NT2/D1 (cell line): ENCODE results near the gene DNM3.

Source experiments
- DNase-seq: peaks from one replicate; pipeline ENCODE4 v3.0.0-alpha.2; 2011; ENCODE audit warnings: low read depth, low spot score
- H3K27me3 ChIP-seq: 2 replicates; pipeline ENCODE4 v1.6.0; 2011; ENCODE audit warnings: mild to moderate bottlenecking; ENCODE audit not compliant: insufficient read length, insufficient read depth
- H3K36me3 ChIP-seq: 2 replicates; pipeline ENCODE4 v1.6.1; 2011; ENCODE audit warnings: mild to moderate bottlenecking, low read length, mixed read lengths; ENCODE audit not compliant: insufficient read depth, insufficient read length
- H3K4me1 ChIP-seq: 2 replicates; pipeline ENCODE4 v1.5.1; 2011; ENCODE audit not compliant: insufficient read depth, insufficient read length
- H3K4me3 ChIP-seq: 2 replicates; pipeline ENCODE4 v1.5.1; 2011; ENCODE audit warnings: low read depth; ENCODE audit not compliant: insufficient read length
- H3K9ac ChIP-seq: 2 replicates; pipeline ENCODE4 v1.6.0; 2011; ENCODE audit warnings: low read depth; ENCODE audit not compliant: insufficient read length
- H3K9me3 ChIP-seq: 2 replicates; pipeline ENCODE4 v1.5.1; 2011; ENCODE audit warnings: mild to moderate bottlenecking, low read length; ENCODE audit not compliant: insufficient read depth
- SUZ12 ChIP-seq: IDR thresholded peaks from 2 replicates; pipeline ENCODE4 v1.6.1; 2011; ENCODE audit not compliant: insufficient read length, insufficient read depth; ENCODE audit errors: extremely low read depth
- YY1 ChIP-seq: IDR thresholded peaks from 2 replicates; pipeline ENCODE4 v1.6.1; 2011; ENCODE audit not compliant: insufficient read length, insufficient read depth
- ZNF274 ChIP-seq: IDR thresholded peaks from 2 replicates; pipeline ENCODE4 v1.6.1; 2011; ENCODE audit warnings: mild to moderate bottlenecking, low read depth, low read length

Gene DNM3

DNA sequence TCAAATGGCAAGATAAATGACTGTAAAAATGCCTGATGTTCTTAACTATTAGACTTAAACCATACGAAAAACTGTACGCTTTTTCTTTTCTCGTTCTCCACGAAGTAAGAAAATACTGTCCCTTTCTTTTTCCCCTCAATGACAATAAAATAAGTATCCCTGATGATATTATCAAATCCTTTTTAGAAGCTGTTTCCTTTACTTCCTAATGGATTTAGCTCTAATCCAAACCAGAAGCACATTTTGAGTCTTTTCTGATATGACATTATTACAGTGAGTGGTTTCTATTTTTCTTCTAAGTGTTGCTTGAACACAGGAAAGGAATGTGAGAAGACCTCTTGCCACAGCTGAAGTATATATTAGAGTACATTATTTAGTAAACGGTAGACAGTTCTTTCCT, 32.4 kb downstream of the DNM3 start:
- no peak for DNase-seq
- no peaks in the 10 kb centered on the region for H3K27me3 ChIP-seq
- no peaks in the 10 kb centered on the region for H3K9me3 ChIP-seq
- H3K4me1 ChIP-seq = no peaks in the 10 kb centered on the region
- H3K4me3 ChIP-seq = no peak overlapping the region
- H3K36me3 ChIP-seq = no peaks in the 10 kb centered on the region
- no peak for TF ChIP-seq ZNF274
- no peak for TF ChIP-seq SUZ12
- TF ChIP-seq YY1 = no peak
- H3K9ac ChIP-seq = no peak overlapping the region

DNA sequence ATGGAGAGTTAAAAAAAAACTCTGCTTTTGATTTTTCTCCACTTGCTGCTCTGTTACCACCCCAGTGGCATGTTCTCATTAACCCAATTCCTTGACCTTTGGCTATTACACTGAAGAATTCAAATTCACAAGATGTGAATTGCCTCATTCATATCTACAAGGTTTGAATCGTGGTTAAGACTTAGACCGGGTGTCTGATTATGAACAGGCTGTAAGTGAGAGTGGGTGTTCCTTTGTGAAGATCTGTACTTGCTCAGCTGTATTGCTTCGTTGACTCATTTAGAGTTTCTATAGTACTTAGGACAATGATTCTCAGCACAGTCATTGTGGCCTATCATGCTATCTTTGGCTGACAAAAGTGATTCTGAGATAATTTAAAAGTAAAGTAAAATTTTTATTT, 36.4 kb downstream of the DNM3 start:
- TF ChIP-seq SUZ12 = no peak
- no peak for TF ChIP-seq ZNF274
- no peak for TF ChIP-seq YY1
- Histone ChIP-seq H3K4me3 (no peak overlapping the region), H3K36me3 (no peaks in the 10 kb centered on the region), H3K9ac (no peak overlapping the region), H3K27me3 (no peaks in the 10 kb centered on the region), H3K9me3 (no peaks in the 10 kb centered on the region), H3K4me1 (no peaks in the 10 kb centered on the region)
- DNase-seq = no peak

DNA sequence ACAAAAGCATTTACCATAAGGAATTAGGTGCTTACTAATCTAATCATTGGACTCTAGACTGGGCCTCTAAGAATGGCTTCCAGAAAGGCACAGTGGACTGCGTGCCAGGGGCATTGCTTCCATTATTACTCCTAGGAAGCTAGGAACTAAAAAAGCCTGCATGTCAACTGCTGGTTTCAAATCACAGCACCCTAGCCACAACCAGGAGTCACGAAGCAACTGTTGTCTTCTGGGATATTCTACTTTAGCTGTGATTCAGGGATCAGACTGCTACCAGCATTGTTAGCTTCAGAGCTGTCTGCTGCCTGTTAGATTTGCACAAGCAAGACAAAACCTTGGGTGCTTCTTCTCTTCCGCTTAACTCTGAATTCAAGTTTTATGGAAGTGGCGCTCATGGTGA, 38.3 kb downstream of the DNM3 start:
- DNase-seq = no peak
- TF ChIP-seq YY1 (no peak), ZNF274 (no peak), SUZ12 (no peak)
- H3K4me3 ChIP-seq = no peak overlapping the region
- H3K36me3 ChIP-seq = no peaks in the 10 kb centered on the region
- H3K9ac ChIP-seq = no peak overlapping the region
- H3K4me1 ChIP-seq = no peaks in the 10 kb centered on the region
- no peaks in the 10 kb centered on the region for H3K27me3 ChIP-seq
- H3K9me3 ChIP-seq = no peaks in the 10 kb centered on the region

DNA sequence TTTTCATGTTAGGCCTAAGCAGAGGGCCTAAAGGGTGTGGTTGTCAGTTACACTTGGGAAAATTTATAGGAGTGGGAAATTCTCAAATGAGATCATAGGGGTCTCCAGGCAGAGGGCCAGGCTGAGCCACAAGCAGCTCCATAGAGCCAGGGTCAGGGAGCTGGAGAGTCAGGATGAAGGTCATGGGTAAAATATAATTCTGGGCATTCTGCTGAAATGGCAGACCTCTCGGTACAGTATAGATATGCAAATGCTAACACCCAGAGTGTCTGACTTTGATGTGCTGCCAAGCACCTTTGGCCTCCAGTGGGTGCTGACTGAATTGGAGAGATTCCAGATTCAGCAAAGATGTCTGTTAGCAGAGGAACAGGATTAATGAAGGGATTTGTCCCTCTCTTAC, 40.1 kb downstream of the DNM3 start:
- H3K36me3 ChIP-seq = no peaks in the 10 kb centered on the region
- no peaks in the 10 kb centered on the region for H3K9me3 ChIP-seq
- DNase-seq = no peak
- no peaks in the 10 kb centered on the region for H3K27me3 ChIP-seq
- H3K9ac ChIP-seq = no peak overlapping the region
- H3K4me1 ChIP-seq = no peaks in the 10 kb centered on the region
- TF ChIP-seq SUZ12 (no peak), ZNF274 (no peak), YY1 (no peak)
- no peak overlapping the region for H3K4me3 ChIP-seq

DNA sequence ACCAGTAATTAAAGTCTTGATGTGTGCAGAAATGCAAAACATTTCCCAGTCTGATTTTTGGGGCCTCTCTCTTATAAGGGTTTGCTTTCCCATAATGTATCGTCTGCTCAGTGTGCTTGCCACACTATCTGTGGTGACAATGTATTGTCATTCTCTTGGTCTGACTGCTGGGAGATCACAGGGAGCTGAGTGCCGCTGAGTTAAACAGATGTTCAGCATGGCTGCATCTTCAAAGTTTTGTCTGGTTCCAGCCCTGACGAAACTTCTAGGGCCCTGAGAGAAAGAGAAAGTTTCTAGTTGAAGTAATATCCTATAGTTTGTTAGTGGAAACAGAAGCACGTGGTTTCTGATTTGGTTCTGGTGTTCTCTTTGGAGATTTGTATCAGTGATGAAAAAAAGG, 42.6 kb downstream of the DNM3 start:
- Histone ChIP-seq H3K27me3 (no peaks in the 10 kb centered on the region), H3K9me3 (no peaks in the 10 kb centered on the region), H3K4me3 (no peak overlapping the region), H3K9ac (no peak overlapping the region), H3K4me1 (no peaks in the 10 kb centered on the region), H3K36me3 (no peaks in the 10 kb centered on the region)
- no peak for DNase-seq
- TF ChIP-seq SUZ12 = no peak
- TF ChIP-seq YY1 = no peak
- TF ChIP-seq ZNF274 = no peak

DNA sequence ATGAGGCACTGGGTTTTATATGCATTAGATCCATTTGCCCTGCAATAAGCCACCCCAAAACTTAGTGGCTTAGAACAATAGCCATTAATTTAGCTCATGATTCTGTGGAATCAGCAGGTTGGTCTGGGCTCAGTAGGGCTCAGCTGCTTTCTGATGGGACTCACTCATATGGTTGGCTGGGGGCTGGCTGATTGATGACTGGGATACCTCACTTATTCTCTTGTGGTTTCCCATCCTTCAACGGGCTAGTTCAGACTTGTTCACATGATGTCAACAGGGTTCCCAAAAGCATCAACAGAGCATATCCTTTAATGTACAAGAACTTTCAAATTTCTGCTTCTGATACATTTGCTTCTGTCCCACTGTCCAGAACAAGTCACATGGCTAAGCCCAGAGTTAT, 43.2 kb downstream of the DNM3 start:
- no peak for TF ChIP-seq ZNF274
- no peak for TF ChIP-seq YY1
- no peak for TF ChIP-seq SUZ12
- Histone ChIP-seq H3K4me3 (no peak overlapping the region), H3K36me3 (no peaks in the 10 kb centered on the region), H3K27me3 (no peaks in the 10 kb centered on the region), H3K9me3 (no peaks in the 10 kb centered on the region), H3K9ac (no peak overlapping the region), H3K4me1 (no peaks in the 10 kb centered on the region)
- no peak for DNase-seq

DNA sequence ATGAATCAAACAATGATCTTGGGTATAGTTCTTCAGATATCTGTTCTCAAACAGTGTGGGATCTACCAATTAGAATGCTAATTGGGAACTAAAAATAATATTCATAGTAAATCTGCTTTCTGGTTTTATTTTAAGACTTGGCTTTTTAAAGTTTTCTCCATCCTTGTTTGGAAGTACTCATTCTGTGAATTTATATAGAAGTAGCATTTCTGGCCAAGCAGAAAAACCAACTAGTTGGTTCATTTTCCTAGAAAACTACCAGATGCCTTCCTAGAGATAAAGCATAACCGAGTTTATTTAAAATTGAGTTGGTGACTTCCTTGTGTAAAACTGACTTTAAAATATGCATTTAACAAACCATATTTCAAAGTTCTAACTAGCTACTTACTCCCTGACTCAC, 48.8 kb downstream of the DNM3 start:
- Histone ChIP-seq H3K9ac (no peak overlapping the region), H3K27me3 (no peaks in the 10 kb centered on the region), H3K9me3 (no peaks in the 10 kb centered on the region; the same call in 1 of the 2 replicates), H3K4me3 (no peak overlapping the region), H3K36me3 (no peaks in the 10 kb centered on the region), H3K4me1 (no peaks in the 10 kb centered on the region)
- TF ChIP-seq SUZ12 (no peak), YY1 (no peak), ZNF274 (no peak)
- DNase-seq = no peak

DNA sequence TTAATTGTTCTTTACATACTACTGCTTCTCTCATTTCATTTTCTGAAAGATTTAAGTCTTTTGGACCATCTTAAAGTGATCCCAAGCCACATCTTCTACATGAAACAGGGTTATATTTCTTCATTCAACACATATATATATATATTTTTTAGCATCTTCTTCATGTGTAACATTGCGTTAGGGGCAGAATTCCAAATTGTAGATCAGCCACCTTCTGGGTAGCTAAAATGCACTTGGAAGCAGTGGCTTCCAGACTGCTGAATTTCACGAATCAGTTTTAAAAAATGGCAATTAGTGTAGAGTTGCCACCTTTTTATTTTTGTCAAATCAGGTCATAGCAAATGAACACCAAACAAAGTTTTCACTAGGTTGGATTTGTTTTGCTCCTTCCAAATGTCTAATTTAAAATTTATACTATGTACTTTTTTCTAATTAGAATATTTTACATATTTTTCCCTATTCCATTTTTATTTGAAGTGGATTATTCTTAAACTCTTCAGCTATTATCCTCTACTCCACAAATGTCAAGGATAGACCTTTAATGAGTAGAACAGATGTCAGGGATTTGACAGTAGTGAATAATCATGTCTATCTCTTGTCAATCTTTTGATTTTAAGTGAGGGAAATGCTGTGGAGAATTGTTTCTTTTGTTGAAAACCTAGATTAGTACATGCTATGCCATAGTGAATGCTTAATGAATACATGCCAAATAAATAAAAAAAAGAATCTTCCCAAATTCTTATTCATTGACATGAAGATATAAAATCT, 55.8 kb downstream of the DNM3 start:
- no peak overlapping the region for H3K4me3 ChIP-seq
- TF ChIP-seq SUZ12 (no peak), YY1 (no peak), ZNF274 (no peak)
- DNase-seq = no peak
- H3K27me3 ChIP-seq = no peaks in the 10 kb centered on the region
- no peaks in the 10 kb centered on the region for H3K36me3 ChIP-seq
- no peaks in the 10 kb centered on the region; the same call in 1 of the 2 replicates for H3K9me3 ChIP-seq
- no peaks in the 10 kb centered on the region for H3K4me1 ChIP-seq
- H3K9ac ChIP-seq = no peak overlapping the region
